GM10266 (cell line): ENCODE data around the gene CAMKK1.
A peak's percentile ranks its signal among the peaks of the same experiment; 100 is the strongest.

Experiments used
- DNase-seq: peaks from one replicate; pipeline ENCODE4 v3.0.0; 2012; ENCODE audit errors: extremely low spot score
- CTCF ChIP-seq: IDR thresholded peaks from 2 replicates; pipeline ENCODE4 v1.5.1; 2012; ENCODE audit warnings: mild to moderate bottlenecking, low read depth; ENCODE audit not compliant: control insufficient read depth, insufficient read depth; ENCODE audit errors: missing control alignments

Gene CAMKK1

GRCh38 chr17:3843935-3844516 lies 48.8 kb downstream of the CAMKK1 start:
- peak; percentile 71 for TF ChIP-seq CTCF
- peak; percentile 65 for DNase-seq

- TF ChIP-seq CTCF = no peak
Measured at GRCh38 chr17:3838206-3838605, 54.6 kb downstream of the CAMKK1 start.

GRCh38 chr17:3836551-3836950 lies 56.3 kb downstream of the CAMKK1 start:
- no peak for TF ChIP-seq CTCF
- DNase-seq = no peak

More at GRCh38 chr17:3838206-3838605, 54.6 kb downstream of the CAMKK1 start:
- no peak for DNase-seq

- no peak for DNase-seq
- TF ChIP-seq CTCF = no peak
Measured at GRCh38 chr17:3835410-3836229, 57.2 kb downstream of the CAMKK1 start.

GRCh38 chr17:3834811-3835210 lies 58.0 kb downstream of the CAMKK1 start:
- DNase-seq = no peak
- no peak for TF ChIP-seq CTCF

- TF ChIP-seq CTCF = no peak
- no peak for DNase-seq
Measured at GRCh38 chr17:3828852-3829232, 64.0 kb downstream of the CAMKK1 start.
